ENCODE measurements around the gene TNNC1.

Gene TNNC1

GRCh38 chr3:52429779-52430415 lies 23.9 kb downstream of the TNNC1 start:
- no peak for DNase-seq

- DNase-seq, result no peak
These were observed 24.8 kb downstream of the TNNC1 start for GRCh38 chr3:52429031-52429430.

GRCh38 chr3:52428151-52429005 lies 25.5 kb downstream of the TNNC1 start:
- DNase-seq, result peak; percentile 76 to 90 (median 80)

GRCh38 chr3:52423173-52423572 lies 30.7 kb downstream of the TNNC1 start:
- DNase-seq, result no peak

- no peak for DNase-seq
These were observed 31.2 kb downstream of the TNNC1 start for GRCh38 chr3:52422669-52423068.

GRCh38 chr3:52420388-52420787 lies 33.5 kb downstream of the TNNC1 start:
- no peak for DNase-seq

- DNase-seq, result no peak
These were observed 38.0 kb downstream of the TNNC1 start for GRCh38 chr3:52415800-52416199.

- DNase-seq, result no peak
These were observed 45.4 kb downstream of the TNNC1 start for GRCh38 chr3:52408466-52408865.

GRCh38 chr3:52407779-52408178 lies 46.1 kb downstream of the TNNC1 start:
- no peak for DNase-seq

GRCh38 chr3:52406791-52407510 lies 46.9 kb downstream of the TNNC1 start:
- no peak for DNase-seq

GRCh38 chr3:52406231-52406661 lies 47.6 kb downstream of the TNNC1 start:
- DNase-seq, result no peak

GRCh38 chr3:52405601-52406110 lies 48.2 kb downstream of the TNNC1 start:
- no peak for DNase-seq

- no peak for DNase-seq
These were observed 48.8 kb downstream of the TNNC1 start for GRCh38 chr3:52405066-52405465.

GRCh38 chr3:52404391-52404790 lies 49.5 kb downstream of the TNNC1 start:
- no peak for DNase-seq

- peak; percentile 60 to 78 (median 72) for DNase-seq
These were observed 49.9 kb downstream of the TNNC1 start for GRCh38 chr3:52403955-52404354.

GRCh38 chr3:52403271-52403841 lies 50.5 kb downstream of the TNNC1 start:
- DNase-seq, result no peak

- no peak for DNase-seq
These were observed 51.1 kb downstream of the TNNC1 start for GRCh38 chr3:52402706-52403270.

- no peak for DNase-seq
These were observed 51.7 kb downstream of the TNNC1 start for GRCh38 chr3:52402101-52402521.

- no peak for DNase-seq
These were observed 52.3 kb downstream of the TNNC1 start for GRCh38 chr3:52401551-52401950.

All from suppressor macrophage (primary cell).